Right lung (tissue), 10 donors: Measurements from ENCODE around the gene TAF4B. TPM values are rescaled to one million over a fixed set of nuclear protein-coding genes. Genes with fewer than 3 reads are reported as not detected.
A peak's percentile ranks its signal among the peaks of the same experiment; 100 is the strongest.
"Not testable (repeated sequence)": the region's sequence is repeated elsewhere in the genome, so short reads cannot be mapped to it uniquely, and the experiment has no call there.

Source experiments
- DNase-seq, 2 donors: peaks; one replicate each; pipeline ENCODE4 v3.0.0-alpha.2; 2013
- long read RNA-seq, 8 donors: transcript quantifications; one replicate each; lab custom pipeline, GENCODE V29; 2026
- polyA plus RNA-seq, 5 donors: library from polyadenylated mRNA; unstranded; fragments of 120-200 nt; gene quantifications; one replicate each; pipeline versions ENCODE4 v1.2.1 to v1.2.3, GENCODE V29; 2013; ENCODE audit warnings: inconsistent platforms in 1 of 5, low replicate concordance in 1 of 5; ENCODE audit not compliant: insufficient read length in 5 of 5, insufficient read depth in 1 of 5

Gene TAF4B, protein sequence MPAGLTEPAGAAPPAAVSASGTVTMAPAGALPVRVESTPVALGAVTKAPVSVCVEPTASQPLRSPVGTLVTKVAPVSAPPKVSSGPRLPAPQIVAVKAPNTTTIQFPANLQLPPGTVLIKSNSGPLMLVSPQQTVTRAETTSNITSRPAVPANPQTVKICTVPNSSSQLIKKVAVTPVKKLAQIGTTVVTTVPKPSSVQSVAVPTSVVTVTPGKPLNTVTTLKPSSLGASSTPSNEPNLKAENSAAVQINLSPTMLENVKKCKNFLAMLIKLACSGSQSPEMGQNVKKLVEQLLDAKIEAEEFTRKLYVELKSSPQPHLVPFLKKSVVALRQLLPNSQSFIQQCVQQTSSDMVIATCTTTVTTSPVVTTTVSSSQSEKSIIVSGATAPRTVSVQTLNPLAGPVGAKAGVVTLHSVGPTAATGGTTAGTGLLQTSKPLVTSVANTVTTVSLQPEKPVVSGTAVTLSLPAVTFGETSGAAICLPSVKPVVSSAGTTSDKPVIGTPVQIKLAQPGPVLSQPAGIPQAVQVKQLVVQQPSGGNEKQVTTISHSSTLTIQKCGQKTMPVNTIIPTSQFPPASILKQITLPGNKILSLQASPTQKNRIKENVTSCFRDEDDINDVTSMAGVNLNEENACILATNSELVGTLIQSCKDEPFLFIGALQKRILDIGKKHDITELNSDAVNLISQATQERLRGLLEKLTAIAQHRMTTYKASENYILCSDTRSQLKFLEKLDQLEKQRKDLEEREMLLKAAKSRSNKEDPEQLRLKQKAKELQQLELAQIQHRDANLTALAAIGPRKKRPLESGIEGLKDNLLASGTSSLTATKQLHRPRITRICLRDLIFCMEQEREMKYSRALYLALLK
- 1 to 10 TPM; 3.0 to 4.8 (median 4.5) TPM for polyA plus RNA-seq
- long read RNA-seq, donor 1, full-length matches to known transcripts: 3 of 3 reads
- long read RNA-seq, donor 1, partial matches to known transcripts: 0 of 3 reads
- long read RNA-seq, donor 1, other reads (novel, unspliced or antisense): 0 of 3 reads
- long read RNA-seq, donor 2, full-length matches to known transcripts: 1 of 1 reads
- long read RNA-seq, donor 2, partial matches to known transcripts: 0 of 1 reads
- long read RNA-seq, donor 2, other reads (novel, unspliced or antisense): 0 of 1 reads
- long read RNA-seq, donor 3: 0 reads
- long read RNA-seq, donor 4: 0 reads
- long read RNA-seq, donor 5, full-length matches to known transcripts: 1 of 1 reads
- long read RNA-seq, donor 5, partial matches to known transcripts: 0 of 1 reads
- long read RNA-seq, donor 5, other reads (novel, unspliced or antisense): 0 of 1 reads
- long read RNA-seq, donor 6, full-length matches to known transcripts: 2 of 2 reads
- long read RNA-seq, donor 6, partial matches to known transcripts: 0 of 2 reads
- long read RNA-seq, donor 6, other reads (novel, unspliced or antisense): 0 of 2 reads
- long read RNA-seq, donor 7: 0 reads
- long read RNA-seq, donor 8: 0 reads

DNA sequence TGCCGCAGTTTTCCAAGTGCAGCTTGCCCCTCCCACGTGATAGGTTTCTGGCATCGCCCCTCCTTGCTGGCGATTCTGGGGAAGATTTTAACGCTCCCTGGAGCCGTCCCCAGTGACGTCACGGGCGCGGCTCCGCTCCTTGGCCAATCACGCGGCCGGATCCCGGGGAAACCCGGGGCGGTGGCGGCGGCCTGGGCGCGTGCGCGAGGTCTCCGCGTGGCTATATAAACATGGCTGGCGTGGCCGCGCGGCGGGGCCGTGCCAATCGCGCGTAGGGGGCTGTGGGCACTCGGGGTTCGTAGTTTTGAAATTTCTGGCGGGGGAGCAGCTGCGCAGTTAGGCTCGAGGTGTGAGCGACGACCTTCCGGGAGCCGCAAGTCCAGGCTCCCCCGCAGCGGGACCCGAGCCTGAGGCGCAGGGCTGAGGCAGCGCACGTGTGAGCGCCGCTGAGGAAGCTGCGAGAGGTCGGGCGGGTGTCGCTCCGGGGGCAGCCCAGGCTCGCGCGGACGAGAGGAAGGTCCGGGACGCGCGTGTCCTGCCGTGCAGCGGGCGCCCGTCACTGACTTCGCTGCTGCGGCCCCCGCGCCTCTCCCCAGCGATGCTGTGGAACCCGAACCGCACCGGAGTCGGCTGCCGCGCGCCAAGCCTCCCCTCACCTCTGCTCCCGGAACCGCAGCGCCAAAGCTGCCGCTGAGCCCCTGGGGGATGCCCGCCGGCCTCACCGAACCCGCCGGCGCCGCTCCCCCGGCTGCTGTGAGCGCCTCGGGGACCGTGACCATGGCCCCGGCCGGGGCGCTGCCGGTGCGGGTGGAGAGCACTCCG lies at the start of gene TAF4B:
TAF4B (plus strand) TSS at position 217 of the 822 bp plus-strand sequence; CDS start at position 706, 489 bp downstream.
- DNase-seq: peak; percentile 95

DNA sequence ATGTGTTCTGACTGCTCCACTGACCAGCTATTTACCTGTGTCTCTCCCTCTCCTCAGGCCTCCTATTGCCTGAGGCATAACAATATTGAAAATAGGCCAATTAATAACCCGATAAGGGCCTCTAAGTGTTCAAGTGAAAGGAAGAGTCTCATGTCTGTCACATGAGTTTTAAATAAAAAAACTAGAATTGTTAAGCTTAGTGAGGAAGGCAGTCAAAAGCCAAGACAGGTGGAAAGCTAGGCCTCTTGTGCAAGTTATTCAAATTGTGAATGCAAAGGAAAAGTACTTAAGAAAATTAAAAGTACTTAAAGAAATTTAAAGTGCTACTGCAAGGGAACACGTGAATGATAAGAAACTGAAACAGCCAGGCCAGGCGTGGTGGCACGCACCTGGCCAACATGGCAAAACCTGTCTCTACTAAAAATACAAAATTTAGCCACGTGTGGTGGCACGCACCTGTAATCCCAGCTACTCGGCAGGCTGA lies 44.9 kb upstream of the TAF4B start:
- DNase-seq: peak in 1 of 2 donors; percentile 6

DNA sequence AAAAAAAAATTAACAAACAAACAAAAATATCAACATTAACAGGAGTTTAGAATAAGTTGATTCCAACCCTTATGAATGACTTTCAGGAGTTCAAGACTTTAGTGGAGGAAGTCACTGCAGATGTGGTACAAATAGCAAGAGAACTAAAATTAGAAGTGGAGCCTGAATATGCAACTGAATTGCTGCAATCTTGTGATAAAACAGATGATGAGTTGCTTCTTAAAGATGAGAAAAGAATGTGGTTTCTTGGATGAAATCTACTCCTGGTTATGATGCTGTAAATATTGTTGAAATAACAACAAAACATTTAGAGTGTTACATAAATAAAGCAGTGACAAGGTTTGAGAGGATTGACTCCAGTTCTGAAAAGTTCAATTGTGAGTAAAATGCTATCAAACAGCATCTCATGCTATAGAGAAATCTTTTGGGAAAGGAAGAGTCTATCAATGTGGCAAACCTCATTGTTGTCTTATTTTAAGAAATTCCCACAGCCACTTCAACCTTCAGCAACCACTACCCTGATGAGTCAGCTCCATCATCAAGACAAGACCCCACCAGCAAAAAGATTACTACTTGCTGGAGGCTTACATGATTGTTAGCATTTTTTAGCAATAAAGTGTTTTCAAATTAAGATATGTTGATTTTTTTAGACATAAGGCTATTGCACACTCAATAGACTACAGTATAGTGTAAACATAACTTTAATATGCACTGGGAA lies 42.7 kb upstream of the TAF4B start:
- DNase-seq: peak in 1 of 2 donors; percentile 9

DNA sequence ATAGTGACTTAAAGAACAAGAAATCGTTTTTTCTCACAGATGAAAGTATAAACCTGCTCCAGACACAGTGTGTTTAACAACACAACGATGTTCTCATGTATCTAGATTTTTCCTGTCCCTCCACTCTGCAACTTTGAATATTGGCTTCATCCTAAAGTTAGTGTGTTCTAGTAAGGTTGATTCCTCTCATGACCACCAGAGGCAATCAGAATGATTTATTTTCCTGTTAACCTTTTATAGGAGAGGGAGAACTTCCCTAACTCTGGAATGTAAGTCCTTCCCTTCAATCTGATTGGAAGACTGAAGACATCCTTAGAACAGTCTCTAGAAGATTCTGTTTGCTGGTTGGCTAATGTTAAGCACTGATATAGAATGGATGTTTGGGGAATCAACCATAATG lies 41.0 kb upstream of the TAF4B start:
- no peak for DNase-seq

DNA sequence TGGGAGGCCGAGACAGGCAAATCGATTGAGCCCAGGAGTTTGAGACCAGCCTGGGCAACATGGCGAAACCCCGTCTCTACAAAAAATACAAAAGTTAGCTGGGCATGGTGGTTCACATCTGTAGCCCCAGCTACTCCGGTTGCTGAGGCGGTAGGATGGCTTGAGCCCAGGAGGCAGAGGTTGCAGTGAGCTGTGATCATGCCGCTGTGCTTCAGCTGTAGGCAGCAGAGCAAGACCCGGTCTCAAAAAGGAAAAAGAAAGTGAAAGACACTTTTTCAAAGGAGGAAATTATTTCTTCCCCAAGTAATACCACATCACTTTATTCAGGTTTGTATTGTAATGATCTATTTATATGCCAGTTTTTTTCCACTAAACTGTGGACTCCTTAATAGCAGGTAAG lies 35.7 kb upstream of the TAF4B start:
- DNase-seq: no peak

DNA sequence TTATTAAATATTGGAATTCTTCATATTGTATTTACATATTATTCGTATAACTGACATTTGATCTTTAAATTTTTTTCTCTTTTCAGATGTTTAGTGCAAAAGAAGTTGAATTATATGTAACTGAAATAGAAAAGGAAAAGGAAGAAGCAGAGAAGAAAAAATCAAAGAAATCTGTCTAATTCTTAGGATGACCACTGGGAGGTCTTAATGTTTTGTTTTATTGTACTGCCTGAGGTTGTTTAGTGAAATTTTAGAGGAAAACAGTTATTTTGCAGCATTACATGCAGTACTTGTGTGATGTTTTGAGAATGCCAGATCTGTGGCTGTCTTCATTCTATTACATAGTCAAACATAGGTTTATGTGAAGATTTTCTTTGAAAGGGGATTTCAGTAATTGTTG lies 34.0 kb upstream of the TAF4B start:
- DNase-seq: no peak

DNA sequence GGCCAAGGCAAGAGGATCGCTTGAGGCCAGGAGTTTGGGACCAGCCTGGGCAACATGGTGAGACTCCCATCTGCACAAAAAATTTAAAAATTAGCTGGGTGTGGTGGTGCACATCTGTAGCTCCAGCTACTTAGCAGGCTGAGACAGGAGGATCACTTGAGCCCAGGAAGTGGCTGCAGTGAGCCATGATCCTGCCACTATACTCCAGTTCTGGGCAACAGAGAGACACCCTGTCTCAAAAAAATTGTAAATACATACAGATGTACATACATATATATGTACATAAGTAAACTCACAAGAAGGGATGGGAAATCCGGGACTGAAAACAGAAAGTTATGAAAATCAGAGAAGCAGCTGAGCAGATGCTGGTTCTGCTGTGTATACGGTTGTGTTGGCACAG lies 29.6 kb upstream of the TAF4B start:
- no peak for DNase-seq

DNA sequence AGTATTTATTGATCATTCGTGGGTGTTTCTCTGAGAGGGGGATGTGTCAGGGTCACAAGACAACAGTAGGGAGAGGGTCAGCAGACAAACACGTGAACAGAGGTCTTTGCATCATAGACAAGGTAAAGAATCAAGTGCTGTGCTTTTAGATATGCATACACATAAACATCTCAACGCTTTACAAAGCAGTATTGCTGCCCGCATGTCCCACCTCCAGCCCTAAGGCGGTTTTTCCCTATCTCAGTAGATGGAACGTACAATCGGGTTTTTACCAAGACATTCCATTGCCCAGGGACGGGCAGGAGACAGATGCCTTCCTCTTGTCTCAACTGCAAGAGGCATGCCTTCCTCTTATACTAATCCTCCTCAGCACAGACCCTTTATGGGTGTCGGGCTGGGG lies 24.2 kb upstream of the TAF4B start:
- not testable (repeated sequence) for DNase-seq

DNA sequence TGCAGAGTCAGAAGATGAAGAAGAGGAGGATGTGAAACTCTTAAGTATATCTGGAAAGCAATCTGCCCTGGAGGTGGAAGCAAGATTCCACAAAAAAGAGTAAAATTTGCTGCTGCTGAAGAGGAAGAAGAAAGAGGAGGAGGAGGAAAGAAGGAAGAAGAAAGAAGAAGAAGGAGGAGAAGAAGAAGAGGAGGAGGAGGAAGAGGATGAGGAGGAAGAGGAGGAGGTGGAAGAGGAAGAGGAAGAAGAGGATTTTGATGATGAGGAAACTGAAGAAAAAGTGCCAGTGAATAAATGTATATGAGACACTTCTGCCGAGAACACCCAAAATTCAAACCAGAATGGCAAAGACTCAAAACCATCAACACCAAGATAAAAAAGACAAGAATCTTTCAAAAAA lies 20.9 kb upstream of the TAF4B start:
- DNase-seq: no peak

DNA sequence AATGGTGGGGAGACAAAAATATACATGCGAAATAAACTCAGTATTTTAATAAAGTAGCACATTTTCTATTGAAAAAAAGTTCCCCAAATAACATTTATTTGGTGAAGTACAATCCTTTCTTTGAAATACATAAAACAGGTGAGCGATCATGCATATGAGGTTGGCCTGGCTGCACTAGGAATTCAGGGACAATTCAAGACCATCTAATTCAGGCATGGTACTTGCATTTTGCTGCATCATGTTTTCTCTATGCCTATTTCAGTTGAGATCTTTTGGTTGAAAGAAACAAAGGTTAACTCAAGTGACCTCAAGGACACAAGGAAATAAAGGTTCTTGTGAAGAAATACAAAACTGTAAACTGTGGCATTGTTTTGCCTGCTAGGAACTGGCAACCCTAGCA lies 19.8 kb upstream of the TAF4B start:
- no peak for DNase-seq

DNA sequence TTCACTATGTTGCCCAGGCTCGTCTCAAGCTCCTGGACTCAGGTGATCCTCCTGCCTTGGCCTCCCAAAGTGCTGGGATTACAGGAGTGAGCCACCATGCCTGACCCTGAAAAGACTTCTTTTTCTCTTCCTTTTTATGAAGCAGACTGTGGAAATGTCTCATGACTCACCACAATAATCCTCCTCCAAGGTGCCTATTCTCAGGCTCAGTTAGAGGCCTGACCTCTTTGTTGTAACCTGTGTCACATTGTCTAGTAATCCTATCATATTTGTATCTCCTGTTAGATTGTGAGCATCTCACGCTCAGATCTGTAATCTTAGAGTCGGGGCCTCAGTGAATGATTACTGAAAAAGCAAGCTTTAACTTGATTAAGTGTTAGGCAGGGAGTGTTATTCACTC lies 18.3 kb upstream of the TAF4B start:
- no peak for DNase-seq

DNA sequence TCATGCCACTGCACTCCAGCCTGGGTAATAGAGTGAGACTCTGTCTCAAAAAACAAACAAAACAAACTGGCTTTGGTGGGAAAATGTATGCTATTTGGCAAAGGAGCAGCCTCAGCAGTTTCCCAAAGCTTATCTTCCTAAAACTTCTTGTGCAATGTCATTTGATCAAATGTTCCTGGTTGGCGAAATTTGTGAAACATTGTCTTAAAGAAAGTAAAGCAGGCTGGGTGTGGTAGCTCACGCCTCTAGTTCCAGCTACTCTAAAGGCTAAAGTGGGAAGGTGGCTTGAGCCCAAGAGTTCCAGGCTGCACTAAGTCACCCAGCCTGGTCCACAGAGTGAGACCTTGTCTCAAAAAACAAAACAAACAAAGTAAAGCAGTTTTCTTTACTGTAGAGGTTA lies 17.3 kb upstream of the TAF4B start:
- DNase-seq: no peak

DNA sequence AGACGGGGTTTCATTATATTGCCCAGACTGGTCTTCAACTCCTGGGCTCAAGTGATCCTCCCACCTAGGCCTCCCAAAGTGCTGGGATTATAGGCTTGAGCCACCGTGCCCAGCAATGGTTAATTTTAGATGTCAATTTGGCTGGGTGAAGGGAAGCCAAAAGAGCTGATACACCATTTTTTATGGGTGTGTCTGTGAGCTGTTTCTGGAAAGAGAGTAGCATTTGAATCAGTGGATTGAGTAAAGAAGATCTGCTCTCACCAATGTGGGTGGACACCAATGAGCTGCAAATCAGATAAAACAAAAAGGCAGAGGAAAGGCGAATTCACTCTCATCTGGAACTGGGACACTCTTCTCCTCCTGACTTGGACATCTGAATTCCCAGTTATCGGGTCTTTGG lies 16.1 kb upstream of the TAF4B start:
- DNase-seq: no peak

DNA sequence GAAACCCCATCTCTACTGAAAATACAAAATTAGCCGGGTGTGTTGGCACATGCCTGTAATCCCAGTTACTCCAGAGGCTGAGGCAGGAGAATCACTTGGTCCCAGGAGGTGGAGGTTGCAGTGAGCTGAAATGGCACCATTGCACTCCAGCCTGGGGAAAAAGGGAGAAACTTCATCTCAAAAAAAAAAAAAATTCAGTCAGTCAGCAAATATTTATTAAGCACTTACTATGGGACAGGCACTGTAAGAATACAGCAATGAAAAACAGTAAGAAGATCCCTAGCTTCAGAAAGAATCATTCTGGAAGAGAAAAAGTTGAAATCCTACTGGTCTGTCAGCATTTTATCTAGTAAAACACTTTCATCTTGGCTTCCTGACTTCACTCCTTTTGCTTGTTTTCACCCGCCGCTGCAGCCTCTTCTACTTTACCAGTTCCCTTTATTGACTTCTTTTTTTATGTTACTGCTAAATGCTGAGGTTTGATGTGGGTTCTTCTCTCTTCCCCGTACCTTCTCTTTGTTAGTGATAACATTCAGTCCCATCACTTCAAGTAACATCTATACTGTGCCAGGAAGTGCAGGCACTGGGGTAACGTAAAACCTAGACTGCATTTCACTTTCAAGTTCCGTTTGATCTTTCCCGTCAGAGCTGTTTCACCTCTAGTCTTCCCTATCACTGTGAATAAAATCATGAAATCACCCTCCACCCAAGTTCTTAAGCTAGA lies 10.8 kb upstream of the TAF4B start:
- no peak for DNase-seq

DNA sequence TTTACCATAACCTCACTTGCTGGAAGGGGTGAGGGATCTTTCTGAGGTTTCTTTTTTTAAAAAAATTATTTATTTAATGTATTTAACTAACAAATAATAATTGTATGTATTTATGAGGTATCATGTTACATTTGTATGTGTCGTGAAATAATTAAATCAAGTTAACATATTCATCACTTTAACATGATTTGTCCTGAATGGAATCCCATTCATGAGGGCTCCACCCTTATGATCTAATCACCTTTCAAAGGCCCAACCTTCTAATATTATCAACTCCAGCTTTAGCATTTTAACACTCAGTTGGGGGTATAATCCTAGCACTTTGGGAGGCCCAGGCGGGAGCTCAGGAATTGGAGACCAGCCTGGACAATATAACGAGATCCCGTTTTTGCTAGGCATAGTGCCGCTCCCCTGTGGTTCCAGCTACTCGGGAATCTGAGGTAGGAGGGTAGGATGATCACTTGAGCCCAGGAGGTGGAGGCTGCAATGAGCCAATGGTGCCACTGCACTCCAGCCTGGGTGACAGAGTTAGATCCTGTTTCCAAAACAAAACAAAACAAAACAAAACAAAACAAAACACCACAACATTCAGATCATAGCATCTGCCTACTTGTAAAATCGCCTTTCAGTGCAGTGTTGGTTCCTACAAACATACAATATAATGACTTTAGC lies 1.1 kb upstream of the TAF4B start:
- DNase-seq: no peak

DNA sequence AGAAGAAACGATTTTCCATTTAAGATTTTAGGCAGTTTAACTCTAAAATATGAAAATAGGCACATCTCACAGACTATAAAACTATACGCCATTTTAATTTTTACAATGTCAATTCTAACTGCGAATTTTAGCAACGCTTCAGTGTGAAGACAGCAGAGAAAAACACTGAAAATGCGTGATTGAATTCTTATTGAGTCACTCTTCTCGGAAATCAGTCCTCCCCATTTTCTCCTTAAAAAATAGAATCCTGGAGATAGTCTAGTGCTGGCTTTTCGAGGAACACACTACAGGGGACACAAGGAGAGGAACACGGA lies 373 bp upstream of the TAF4B start:
- DNase-seq: no peak

DNA sequence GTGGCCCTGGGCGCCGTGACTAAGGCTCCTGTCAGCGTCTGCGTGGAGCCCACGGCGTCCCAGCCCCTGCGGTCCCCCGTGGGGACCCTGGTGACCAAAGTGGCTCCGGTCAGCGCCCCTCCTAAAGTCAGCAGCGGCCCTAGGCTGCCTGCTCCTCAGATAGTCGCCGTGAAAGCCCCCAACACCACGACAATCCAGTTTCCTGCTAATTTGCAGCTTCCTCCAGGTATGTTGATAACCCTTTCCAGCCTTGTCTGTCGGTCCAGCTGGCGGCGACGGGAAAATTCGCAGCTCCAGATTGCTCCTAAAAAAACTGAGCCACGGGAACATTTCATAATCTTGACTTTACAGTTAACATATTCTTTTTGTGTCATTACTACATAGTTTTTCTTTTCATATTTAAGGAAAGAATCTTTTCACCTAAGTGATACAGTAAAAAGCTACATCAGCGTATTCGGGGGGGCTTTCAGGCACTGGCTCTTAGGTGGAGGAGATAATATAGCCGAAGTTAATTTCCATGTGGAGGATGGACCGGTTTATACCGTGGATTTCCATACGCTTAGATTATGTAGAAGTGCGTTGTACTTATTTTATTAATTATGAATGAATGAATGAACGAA lies 916 bp downstream of the TAF4B start:
- peak in 1 of 2 donors; percentile 30 for DNase-seq
